SK-MEL-5 (cell line): ENCODE results near the gene WDCP. TPM values are rescaled to one million over a fixed set of nuclear protein-coding genes. Genes with fewer than 3 reads are reported as not detected.

ENCODE experiments used
- DNase-seq: peaks from one replicate; pipeline ENCODE4 v3.0.0-alpha.2; 2016; ENCODE audit warnings: low read depth, low spot score
- in situ Hi-C: cut with HindIII; loops from 2 replicates; pipeline ENCODE4 v1.10.0; 2016; ENCODE audit warnings: low sequenced_read_pairs, high pct_unique_total_duplicates, low pct_unique_long_range_greater_than_20kb
- total RNA-seq: library from RNA; depleted of rRNA; stranded (reverse); fragments of >200 nt; shearing (Covaris generic); gene quantifications from 2 replicates; pipeline ENCODE4 v1.2.3, GENCODE V29; 2014

Gene WDCP
- total RNA-seq, 1 experiment from 2014 or later, result 22.6 TPM

DNA sequence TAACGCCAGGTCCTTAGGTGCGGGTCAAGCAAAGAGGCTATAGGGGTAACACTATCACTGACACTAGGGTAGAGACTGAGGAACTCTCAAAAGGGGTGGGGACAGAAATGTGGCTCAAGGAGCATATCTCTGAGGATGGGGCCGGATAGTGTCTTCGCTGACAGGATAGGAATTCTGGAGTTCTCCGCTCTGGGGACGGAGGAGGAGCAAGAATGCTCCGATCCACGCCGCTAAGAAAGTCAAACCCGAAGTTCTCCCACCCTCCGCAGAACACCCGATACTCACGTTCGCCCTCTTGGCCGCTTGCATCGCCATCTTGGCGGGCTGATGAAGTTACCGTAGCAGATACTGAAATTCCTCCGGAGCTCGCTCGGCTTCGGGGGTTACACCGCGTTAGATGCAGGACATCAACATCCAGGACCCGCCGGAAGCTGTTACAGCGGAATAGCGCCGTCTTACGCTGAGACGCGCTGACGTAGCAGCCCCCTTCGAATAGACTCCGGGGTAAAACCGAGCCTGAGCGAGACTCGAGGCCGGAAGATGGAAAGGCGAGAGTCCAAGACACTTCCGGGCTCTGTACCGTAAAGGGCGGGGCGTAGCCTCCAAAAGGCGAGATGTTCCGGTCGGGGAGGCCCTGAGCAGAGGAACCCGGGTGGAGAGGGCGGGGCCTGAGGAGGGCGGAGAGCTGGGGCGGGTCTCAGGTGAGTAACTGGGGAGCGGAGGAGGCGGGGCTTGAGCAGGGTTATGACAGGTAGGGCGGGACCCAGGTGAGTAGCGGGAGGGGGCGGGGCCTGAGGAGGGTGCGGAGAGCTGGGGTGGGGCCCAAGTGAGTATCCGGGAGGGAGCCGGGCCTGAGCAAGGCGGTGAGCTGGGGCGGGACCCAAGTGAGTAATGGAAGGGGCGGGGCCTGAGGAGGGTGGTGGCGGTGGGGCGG lies 29.0 kb upstream of the WDCP start, which contains the start of gene SF3B6:
Gene SF3B6 (minus strand): TSS at position 412 of the 934 bp plus-strand sequence. CDS start 97 bp downstream, at position 315.
- DNase-seq, result peak; percentile 100
- in situ Hi-C loops, result no loop called here

DNA sequence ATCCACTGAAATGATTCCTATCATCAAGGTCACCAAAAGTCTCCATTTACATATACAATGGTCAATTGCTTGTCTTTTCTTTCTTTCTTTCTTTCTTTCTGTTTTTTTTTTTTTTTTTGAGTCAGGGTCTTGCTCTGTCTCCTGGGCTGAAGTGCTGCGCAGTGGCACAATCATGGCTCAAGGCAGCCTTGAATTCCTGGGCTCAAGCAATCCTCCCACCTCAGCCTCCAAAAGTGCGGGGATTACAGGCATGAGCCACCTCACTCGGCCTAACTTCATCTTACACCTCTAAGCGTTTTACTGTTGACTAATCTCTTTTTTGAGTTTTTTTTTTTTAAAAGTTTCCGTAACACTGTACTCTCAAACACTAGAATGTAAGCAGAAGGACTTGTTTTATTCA lies 28.1 kb upstream of the WDCP start:
- in situ Hi-C loops, result no loop called here
- no peak for DNase-seq

DNA sequence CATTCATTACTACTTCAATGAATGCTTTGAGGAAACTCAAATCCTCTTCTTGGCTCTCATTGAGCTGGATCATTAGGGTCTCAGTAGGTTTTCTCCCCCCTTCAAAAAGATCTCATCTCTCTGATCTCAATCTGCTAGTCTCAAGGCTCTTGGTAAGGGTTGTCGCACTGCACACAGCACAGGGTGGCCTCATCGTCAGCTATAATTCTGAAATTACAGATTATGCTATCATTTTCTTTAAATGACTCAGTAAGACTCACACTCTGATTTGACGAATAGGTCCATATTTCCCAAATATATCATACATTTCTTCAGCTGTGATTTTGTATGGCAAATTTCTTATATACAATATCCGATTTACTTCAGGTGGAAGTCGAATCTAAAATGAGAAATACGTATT lies 26.6 kb upstream of the WDCP start:
- no peak for DNase-seq
- in situ Hi-C loops, result no loop called here

DNA sequence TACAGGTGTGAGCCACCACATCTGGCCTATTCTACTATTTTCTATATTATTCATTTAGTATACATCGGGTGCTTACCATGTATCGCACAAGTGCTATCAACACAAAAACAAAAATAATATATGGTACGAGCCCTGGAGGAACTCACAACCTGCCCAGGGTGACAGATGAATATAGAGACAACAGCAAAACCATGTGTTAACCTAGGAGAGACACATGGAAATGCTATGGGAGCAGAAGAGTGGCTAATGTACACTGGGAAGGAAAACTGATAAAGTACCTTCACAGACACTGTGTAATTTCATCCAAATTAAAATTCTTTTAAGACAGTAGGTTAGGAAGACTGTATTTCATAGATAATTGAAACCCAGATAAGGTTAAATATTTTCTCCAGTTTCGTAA lies 25.1 kb upstream of the WDCP start:
- no peak for DNase-seq
- in situ Hi-C loops, result no loop called here

DNA sequence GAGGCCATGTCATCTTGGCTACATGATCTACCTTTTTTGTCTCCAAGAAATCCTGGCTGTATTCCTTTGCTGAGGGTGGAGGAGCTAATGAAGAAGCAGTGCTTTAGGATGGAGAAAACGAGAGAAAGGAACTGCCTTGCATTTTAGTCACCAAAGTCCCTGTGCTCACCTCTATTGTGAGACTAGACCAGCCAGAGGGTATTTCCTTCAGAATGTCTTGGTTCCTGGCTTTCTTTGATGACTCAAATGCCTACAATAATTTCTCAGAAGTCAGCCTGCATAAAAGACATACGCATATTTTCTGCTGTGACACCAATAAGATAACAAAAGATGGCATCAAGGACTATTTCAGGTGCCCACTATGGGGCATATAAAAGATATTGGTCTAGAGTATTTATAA lies 18.1 kb upstream of the WDCP start:
- in situ Hi-C loops, result no loop called here
- DNase-seq, result no peak

DNA sequence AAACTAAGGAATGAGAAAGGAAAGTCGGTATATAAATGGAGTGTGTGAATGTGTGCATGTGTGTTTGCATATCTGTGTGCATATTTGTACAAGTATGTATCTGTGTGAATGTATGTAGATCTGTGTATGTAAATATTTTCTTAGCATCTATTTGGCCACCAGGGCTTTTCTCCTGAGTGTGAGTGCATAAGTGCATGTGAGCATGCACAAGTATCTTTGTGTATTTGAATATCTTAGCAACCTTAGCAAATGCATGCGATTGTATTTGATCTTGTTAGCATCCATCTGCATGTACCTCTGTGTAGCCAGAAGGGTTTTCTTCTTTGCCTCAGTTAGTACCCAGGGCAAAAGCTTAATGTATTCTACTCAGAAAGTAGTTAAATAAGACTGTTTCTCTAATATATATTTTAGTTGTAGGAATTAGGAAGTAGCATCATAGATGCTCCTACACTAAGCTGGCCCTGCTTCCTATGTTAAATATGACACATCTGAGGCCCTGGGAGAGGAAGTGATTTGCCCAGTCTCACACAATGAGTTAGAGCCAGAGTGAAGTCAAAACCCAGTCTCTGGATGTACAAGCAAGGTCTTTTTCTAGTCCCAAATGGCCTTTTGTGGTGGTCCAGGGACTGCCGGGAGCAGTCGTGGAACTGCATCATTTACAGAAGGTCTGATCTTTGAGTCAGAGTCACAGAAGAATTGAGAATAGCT lies 11.5 kb upstream of the WDCP start:
- DNase-seq, result no peak
- in situ Hi-C loops, result no loop called here

DNA sequence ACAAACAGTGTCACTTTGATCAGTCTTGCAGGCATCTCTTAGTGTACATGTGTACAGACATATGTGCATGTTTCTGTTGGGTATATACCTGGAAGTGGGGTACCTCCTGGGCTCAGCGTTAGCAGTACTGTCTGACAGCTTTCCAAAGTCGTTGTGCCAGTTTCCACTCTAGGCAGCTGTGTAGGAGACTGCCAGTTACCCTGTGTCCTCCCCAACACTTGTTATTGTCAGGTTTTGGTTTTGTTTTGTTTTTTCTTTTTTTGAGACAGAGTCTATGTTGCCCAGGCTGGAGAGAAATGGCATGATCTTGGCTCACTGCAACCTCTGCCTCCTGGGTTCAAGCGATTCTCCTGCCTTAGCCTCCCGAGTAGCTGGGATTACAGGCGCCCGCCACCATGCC lies 8.6 kb upstream of the WDCP start:
- DNase-seq, result no peak
- in situ Hi-C loops, result no loop called here

DNA sequence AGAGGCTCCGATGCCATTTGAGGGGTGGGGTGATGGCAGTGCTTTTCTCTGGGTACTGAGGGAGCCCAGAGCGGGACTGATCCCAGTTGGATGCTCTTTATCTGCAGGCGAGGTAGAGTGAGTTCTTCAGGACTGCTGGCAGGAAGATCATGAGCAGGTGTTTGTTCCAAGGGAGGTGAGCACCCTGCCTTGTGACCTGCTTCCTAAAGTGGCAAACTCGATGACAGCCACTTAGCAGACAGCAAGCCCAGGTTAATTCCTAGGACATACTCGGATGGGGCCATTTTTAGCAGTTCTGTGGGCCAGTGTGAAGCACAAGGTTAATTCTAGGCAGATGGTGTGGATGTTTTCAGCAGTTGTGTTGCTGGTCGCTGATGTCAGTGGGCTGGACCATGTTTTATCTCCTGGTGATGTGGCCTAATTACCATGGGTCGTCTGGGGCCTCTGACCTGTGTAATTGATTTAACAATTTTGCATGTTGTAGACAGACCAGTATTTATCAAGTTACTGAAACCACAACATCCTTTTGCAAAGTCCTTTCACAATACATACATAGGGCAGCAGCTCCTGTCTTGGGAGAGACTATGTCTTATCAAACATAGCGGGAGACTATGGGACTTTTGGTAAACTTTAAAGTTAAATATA lies 7.3 kb upstream of the WDCP start:
- in situ Hi-C loops, result no loop called here
- DNase-seq, result no peak

DNA sequence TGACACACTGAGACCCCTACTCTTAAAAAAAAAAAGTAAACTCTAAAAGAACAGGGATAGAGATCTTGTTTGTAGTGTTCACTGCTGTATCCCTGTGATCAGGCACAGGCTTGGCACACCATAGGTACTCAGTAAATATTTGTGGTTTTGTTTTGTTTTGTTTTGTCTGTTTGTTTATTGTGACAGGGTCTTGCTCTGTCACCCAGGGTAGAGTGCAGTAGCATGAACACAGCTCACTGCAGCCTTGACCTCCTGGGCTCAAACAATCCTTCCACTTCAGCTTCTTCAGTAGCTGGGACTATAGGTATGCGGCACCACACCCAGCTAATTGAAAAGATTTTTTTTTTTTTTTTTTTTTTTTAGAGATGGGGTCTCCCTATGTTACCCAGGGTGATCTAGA lies 5.8 kb upstream of the WDCP start:
- no peak for DNase-seq
- in situ Hi-C loops, result no loop called here

DNA sequence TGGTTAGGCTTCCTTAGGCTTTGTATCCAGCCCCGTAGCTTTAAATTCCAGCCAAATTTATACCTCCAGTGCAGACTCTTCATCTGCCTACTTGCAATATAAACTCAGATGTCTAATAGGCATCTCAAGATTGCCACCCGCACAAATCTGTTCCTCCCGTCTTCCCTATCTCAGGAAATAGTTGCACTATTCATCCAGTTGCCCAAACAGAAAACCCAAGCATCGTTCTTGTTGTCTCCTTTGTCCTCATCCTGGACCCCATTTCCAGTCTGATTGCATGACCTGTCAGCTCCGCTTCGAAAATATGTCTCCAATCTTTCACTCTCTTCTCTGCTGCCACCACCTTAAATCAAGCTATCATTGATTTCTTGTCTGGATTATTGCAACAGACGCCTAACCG lies 4.6 kb upstream of the WDCP start:
- in situ Hi-C loops, result no loop called here

DNA sequence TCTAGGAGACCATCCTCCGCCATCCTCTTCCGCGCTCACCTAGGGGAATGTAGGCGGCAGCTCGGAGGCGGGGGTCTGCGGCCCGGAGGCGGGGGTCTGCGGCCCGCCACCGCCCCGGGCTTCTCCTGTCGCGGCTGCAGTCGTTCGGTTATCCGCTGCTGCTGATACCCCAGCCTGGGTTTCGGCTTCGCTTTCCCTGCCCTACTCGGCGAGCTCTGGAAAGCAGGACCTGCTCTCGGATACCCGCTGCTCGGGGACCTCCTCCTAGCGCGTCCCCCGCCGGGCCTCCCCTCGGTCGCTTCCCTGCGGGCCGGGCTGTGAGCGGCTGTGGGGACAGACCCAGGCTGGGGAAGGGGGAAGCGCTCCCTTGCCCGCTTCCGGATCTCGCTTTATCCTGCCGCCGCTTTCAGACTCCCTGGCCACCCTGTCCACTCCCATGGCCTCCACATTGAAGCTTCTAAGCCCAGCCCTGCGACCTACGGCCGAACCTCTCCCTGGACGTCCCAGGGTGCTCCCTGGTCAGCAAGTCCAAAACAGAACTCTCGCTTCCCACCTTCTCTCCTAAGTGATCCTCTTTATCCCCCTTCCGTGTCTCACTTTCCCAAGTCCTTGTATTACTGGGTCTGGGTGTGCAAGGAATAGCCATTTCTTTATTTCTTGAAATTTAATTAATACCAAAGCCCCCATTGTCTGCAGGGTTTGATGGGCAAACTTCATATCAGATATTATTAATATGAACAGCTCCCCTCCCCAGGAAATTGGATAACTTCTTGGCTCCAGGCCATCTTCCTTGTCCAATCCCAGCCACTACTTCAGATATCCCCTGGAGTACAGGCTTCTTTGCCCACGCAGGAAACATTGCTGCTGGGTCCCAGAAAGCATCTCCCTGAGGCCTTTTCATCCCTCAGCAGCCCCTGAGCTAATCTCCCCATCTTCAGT lies 3.1 kb upstream of the WDCP start:
- in situ Hi-C loops, result no loop called here
- DNase-seq, result peak; percentile 21

More for the DNA sequence above, 4.6 kb upstream of the WDCP start:
- no peak for DNase-seq

DNA sequence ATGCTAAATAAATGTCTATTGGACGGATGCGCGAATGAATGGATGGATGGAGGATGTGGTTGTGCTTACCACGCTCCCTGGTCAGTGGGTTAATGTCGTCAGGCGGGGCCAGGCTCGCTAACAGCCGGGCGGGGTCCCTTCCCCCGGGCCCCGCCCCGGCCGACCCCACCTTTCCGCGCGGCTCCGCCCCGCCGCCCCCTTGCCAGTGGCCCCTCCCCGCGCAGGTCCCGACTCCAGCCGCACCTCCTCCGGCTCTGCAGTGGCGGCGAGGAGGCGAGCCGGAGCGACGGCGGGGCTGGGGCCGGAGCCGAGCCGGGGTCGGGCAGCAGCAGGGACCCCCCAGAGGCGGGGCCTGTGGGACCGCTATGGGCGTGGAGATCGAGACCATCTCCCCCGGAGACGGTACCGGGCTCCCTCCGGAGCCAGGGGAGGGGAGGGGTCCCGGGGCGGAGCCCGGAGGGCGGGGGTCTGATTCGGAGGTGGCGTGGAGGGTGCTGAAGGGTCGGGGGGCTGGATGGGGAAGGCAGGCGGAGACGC lies 2.4 kb upstream of the WDCP start, which contains the start of gene FKBP1B:
Gene FKBP1B (plus strand): TSS at position 257 of the 537 bp plus-strand sequence. CDS start 109 bp downstream, at position 366.
- in situ Hi-C loops, result no loop called here

DNA sequence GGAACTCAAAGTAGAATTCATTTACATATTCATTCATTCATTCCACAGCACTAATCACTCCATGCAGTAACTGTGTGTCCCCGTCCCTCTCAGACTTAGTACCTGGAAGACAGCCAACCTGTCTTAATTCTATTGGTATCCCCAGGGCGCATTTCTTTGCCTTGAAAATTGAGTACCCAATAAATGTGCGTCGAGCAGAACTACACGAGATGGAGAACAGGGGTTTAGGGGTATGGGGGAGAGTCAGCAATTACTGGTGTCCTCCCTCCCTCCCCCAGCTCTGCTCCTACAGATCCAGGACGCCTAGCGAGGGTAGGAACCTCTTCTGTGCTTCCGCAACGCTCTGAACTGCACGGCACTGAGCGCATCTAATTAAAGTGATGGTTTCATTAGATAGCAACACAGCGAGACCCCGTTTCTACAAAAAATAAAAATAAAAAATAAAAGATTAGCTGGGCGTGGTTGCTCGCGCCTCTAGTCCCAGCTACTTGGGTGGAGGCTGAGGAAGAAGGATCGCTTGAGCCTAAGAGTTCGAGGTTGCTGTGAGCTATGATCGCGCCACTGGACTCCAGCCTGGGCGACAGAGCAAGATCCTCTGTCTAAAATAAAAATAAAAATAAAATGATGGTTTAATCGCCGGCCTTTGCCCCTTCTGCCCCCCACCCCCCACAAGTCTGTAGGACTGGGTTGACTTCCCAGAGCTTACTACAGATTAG lies 1.7 kb upstream of the WDCP start:
- no peak for DNase-seq
- in situ Hi-C loops, result no loop called here

More for the DNA sequence above, 2.4 kb upstream of the WDCP start, which contains the start of gene FKBP1B:
- peak; percentile 77 for DNase-seq

DNA sequence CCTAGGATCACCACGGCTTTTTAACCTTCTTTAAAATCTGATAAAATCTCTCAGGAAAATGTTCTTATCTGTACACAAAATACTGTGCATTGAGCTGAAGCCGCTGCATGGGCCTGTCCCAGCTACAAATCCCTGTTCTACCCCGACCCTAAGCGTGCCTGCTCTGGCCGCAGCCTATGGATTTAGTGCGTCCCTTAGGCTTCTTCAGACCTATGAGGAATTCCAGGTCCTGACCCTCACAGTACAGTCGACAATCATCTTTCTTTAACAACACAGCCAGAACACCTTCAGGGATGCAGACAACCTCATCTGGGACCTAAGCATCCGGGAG lies 477 bp upstream of the WDCP start:
- in situ Hi-C loops, result no loop called here
- DNase-seq, result no peak

DNA sequence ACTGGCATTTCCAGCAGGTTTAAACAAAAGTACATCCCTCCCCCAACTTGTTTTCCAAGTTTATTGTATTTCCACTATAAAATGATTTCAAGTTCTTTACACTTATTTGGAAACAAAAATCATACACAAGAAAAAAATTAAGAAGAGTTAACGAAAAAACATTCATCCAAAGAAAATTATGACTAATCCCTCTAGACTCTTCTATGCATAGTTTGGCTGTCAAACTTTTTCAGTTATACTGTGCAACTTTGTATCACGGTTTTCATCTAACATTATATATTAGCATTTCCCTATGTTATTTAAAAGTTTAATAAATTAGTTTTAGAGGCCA lies 627 bp downstream of the WDCP start:
- in situ Hi-C loops, result no loop called here
- no peak for DNase-seq
